Activated CD4-positive, alpha-beta T cell treated with anti-CD3 and anti-CD28 coated beads, Interleukin-2, amount 10 ng/mL, durations not matched to agents 24 days and 14 days (primary cell): ENCODE measurements around the gene GFPT1. TPM values are rescaled to one million over a fixed set of nuclear protein-coding genes. Genes with fewer than 3 reads are reported as not detected.

Experiments used
- DNase-seq: peaks from one replicate; pipeline ENCODE4 v3.0.0; 2022
- H3K27ac Mint-ChIP-seq: one replicate; pipeline ENCODE4 v1.8.0; 2022; ENCODE audit warnings: mild to moderate bottlenecking, mixed read lengths
- H3K27me3 Mint-ChIP-seq: one replicate; pipeline ENCODE4 v1.8.0; 2022; ENCODE audit warnings: mixed read lengths
- H3K36me3 Mint-ChIP-seq: one replicate; pipeline ENCODE4 v1.8.0; 2022; ENCODE audit warnings: low read depth, mild to moderate bottlenecking, mixed read lengths
- H3K4me1 Mint-ChIP-seq: one replicate; pipeline ENCODE4 v1.8.0; 2021; ENCODE audit warnings: mixed read lengths
- H3K4me3 Mint-ChIP-seq: one replicate; pipeline ENCODE4 v1.8.0; 2022; ENCODE audit warnings: mild to moderate bottlenecking, moderate library complexity, mixed read lengths
- H3K9me3 Mint-ChIP-seq: one replicate; pipeline ENCODE4 v1.8.0; 2021; ENCODE audit warnings: mixed read lengths
- intact Hi-C: fragments of 100-400 bp; cut with micrococcal nuclease; formaldehyde crosslinking; loops from one replicate; pipeline ENCODE4 v1.15.1; 2023
- total RNA-seq: library from RNA; stranded (reverse); gene quantifications from 2 replicates; pipeline ENCODE4 v1.2.3, GENCODE V29; 2022

GFPT1 gene
- total RNA-seq, 1 donor from 2014 or later: 48.8 TPM

GRCh38 chr2:69285379-69285894, 101.6 kb downstream of the GFPT1 start:
- DNase-seq: no peak
- Mint-ChIP-seq H3K9me3 (no peaks in the 10 kb centered on the region), H3K36me3 (no peaks in the 10 kb centered on the region), H3K4me3 (no peak overlapping the region), H3K4me1 (no peaks in the 10 kb centered on the region), H3K27me3 (peaks cover 14% of the 10 kb centered on the region), H3K27ac (no peak overlapping the region)
- intact Hi-C loops: no loop called here

- no peak overlapping the region for H3K27ac Mint-ChIP-seq
- no peaks in the 10 kb centered on the region for H3K9me3 Mint-ChIP-seq
- intact Hi-C loops: no loop called here
- H3K36me3 Mint-ChIP-seq: no peaks in the 10 kb centered on the region
- H3K4me1 Mint-ChIP-seq: no peaks in the 10 kb centered on the region
- H3K27me3 Mint-ChIP-seq: peaks cover 11% of the 10 kb centered on the region
- no peak for DNase-seq
- H3K4me3 Mint-ChIP-seq: no peak overlapping the region
Observed at GRCh38 chr2:69280796-69281412, 106.1 kb downstream of the GFPT1 start.

GRCh38 chr2:69279931-69280681, 106.9 kb downstream of the GFPT1 start:
- H3K27ac Mint-ChIP-seq: no peak overlapping the region
- intact Hi-C loops: no loop called here
- no peak overlapping the region for H3K4me3 Mint-ChIP-seq
- H3K4me1 Mint-ChIP-seq: no peaks in the 10 kb centered on the region
- no peaks in the 10 kb centered on the region for H3K9me3 Mint-ChIP-seq
- H3K27me3 Mint-ChIP-seq: peaks cover 19% of the 10 kb centered on the region
- DNase-seq: no peak
- no peaks in the 10 kb centered on the region for H3K36me3 Mint-ChIP-seq

DNA sequence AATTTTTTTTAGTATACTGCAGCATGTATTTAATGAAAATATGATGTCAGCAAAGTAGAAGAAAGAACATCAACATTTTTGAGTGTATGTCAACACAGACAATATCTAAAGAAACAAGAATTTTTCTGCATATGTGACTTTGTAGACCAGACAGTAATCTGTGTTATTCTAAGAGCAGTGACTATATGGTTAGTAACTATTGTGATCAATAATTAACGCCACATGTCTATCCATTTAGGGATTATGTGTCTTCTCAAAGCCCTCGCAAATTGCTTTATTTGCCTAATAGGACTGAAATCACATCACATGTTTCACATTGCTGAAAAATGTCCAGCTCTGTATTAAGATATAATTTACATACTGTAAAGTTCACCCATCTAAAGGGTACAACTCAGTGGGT, 107.8 kb downstream of the GFPT1 start:
- Mint-ChIP-seq H3K27me3 (peaks cover 22% of the 10 kb centered on the region), H3K4me3 (no peak overlapping the region), H3K36me3 (no peaks in the 10 kb centered on the region), H3K4me1 (no peaks in the 10 kb centered on the region), H3K27ac (no peak overlapping the region), H3K9me3 (no peaks in the 10 kb centered on the region)
- no peak for DNase-seq
- intact Hi-C loops: no loop called here

DNA sequence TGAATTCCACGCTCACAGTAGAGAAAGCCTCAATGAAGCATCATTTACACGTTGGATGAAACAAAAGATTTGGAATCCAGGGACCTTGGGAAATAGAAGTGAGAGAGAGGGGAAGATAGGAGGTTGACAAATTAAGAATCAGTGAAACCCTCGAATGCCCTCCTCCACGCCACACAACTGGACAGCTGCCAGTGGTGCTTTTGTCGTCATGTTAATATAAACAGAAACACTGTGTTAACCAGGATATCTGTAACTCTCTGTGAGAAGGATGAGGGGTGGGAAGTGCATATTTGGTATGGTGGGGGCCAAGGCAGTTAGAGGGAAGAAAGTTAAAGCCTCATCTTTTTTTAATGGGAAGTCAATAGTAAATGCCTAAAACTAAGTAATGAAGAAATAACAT, 108.7 kb downstream of the GFPT1 start:
- H3K9me3 Mint-ChIP-seq: no peaks in the 10 kb centered on the region
- H3K36me3 Mint-ChIP-seq: no peaks in the 10 kb centered on the region
- no peak overlapping the region for H3K4me3 Mint-ChIP-seq
- no peak overlapping the region for H3K27ac Mint-ChIP-seq
- peaks cover 28% of the 10 kb centered on the region for H3K27me3 Mint-ChIP-seq
- intact Hi-C loops: no loop called here
- no peaks in the 10 kb centered on the region for H3K4me1 Mint-ChIP-seq
- no peak for DNase-seq

DNA sequence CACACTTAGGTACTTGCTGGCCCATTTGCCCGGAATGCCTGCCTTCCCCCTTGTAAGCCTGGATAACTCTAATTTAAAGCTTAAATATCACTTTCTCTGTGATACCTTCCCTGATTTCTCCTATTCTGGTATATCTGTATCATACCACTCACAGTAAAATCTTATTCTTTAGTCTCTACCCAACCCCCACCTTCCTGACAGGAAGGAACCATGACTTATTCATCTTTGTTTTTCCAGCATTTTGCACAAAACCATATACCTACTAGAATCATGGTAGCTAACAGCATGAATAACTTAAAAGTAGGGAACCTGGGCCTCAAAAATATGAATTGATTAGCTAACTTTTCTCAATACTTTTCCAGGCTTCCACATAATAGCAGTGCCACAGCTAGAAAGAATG, 111.5 kb downstream of the GFPT1 start:
- Mint-ChIP-seq H3K4me1 (no peaks in the 10 kb centered on the region), H3K36me3 (no peaks in the 10 kb centered on the region), H3K4me3 (no peak overlapping the region), H3K27me3 (peaks cover 35% of the 10 kb centered on the region), H3K9me3 (no peaks in the 10 kb centered on the region), H3K27ac (no peak overlapping the region)
- intact Hi-C loops: no loop called here
- DNase-seq: no peak

- Mint-ChIP-seq H3K4me3 (no peak overlapping the region), H3K27ac (no peak overlapping the region), H3K27me3 (peaks cover 44% of the 10 kb centered on the region), H3K9me3 (no peaks in the 10 kb centered on the region), H3K36me3 (no peaks in the 10 kb centered on the region), H3K4me1 (no peaks in the 10 kb centered on the region)
- no peak for DNase-seq
- intact Hi-C loops: no loop called here
Observed at GRCh38 chr2:69272803-69273471, 114.1 kb downstream of the GFPT1 start.

GRCh38 chr2:69271831-69272257, 115.2 kb downstream of the GFPT1 start:
- no peak overlapping the region for H3K27ac Mint-ChIP-seq
- H3K36me3 Mint-ChIP-seq: no peaks in the 10 kb centered on the region
- no peaks in the 10 kb centered on the region for H3K9me3 Mint-ChIP-seq
- no peak for DNase-seq
- H3K4me1 Mint-ChIP-seq: no peaks in the 10 kb centered on the region
- no peak overlapping the region for H3K4me3 Mint-ChIP-seq
- H3K27me3 Mint-ChIP-seq: peaks cover 44% of the 10 kb centered on the region
- intact Hi-C loops: no loop called here

Other genes starting within 250 kb of the GFPT1 start
- gene NFU1, start 50.2 kb upstream of the GFPT1 start, total RNA-seq: 30.4 and 32.3 TPM in 2 replicates